SU-DHL-6 (cell line): ENCODE measurements around the gene SEMA3C.

ENCODE experiments used
- EZH2phosphoT487 ChIP-seq: fragments of 200-600 bp; sonication (generic), shearing (Covaris generic); conservative IDR thresholded peaks from 2 replicates; pipeline ENCODE4 v1.6.1; 2018; ENCODE audit warnings: mild to moderate bottlenecking, antibody characterized with exemption, low read length, moderate library complexity, mixed read lengths
- TF ChIP-seq, protein P1 (sequence below): fragments of 200-600 bp; sonication (generic); IDR thresholded peaks from one replicate; pipeline ENCODE4 v1.5.1; 2017; ENCODE audit warnings: antibody characterized with exemption, mild to moderate bottlenecking, low read length, moderate library complexity; ENCODE audit not compliant: insufficient read depth, poor library complexity, severe bottlenecking

DNA sequence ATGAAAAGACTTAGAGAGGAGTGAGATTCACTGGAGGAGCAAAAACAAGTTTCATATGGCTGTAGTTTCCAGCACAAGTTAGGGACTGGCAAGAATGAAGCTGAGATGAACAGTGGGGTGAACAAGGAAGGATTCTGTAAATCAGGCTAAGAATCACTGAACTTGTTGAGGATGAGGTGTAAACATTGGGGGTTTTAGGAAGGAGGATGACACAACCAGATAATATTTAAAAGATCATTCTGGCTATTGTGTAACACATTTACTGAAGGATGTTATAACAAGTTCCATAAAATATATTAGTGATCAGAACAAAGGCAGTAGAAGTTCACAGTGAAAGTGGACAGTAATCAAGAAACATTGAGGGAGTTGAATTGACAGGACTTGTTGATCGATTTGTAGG is 211.5 kb downstream of the SEMA3C start:
- TF ChIP-seq, protein P1, sequence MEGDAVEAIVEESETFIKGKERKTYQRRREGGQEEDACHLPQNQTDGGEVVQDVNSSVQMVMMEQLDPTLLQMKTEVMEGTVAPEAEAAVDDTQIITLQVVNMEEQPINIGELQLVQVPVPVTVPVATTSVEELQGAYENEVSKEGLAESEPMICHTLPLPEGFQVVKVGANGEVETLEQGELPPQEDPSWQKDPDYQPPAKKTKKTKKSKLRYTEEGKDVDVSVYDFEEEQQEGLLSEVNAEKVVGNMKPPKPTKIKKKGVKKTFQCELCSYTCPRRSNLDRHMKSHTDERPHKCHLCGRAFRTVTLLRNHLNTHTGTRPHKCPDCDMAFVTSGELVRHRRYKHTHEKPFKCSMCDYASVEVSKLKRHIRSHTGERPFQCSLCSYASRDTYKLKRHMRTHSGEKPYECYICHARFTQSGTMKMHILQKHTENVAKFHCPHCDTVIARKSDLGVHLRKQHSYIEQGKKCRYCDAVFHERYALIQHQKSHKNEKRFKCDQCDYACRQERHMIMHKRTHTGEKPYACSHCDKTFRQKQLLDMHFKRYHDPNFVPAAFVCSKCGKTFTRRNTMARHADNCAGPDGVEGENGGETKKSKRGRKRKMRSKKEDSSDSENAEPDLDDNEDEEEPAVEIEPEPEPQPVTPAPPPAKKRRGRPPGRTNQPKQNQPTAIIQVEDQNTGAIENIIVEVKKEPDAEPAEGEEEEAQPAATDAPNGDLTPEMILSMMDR: no peak
- no peak for TF ChIP-seq EZH2phosphoT487
